H1 (cell line): ENCODE measurements around the gene DHCR24. TPM values are rescaled to one million over a fixed set of nuclear protein-coding genes. Genes with fewer than 3 reads are reported as not detected.

Source experiments
- CTCF ChIA-PET: fragments of 300-600 bp; sonication (Branson Sonifier 250); formaldehyde crosslinking; loops from one replicate; lab custom pipeline; 2021; ENCODE audit not compliant: partially characterized antibody; lab: Charles Lee
- POLR2A ChIA-PET: fragments of 300-600 bp; sonication (Branson Sonifier 250); formaldehyde crosslinking; loops from one replicate; lab custom pipeline; 2021; ENCODE audit warnings: inconsistent platforms; ENCODE audit not compliant: partially characterized antibody; lab: Charles Lee
- DNase-seq, 2 experiments: peaks; one replicate each; pipeline versions ENCODE4 v3.0.0 to v3.0.0-alpha.2; 2010 to 2022; ENCODE audit warnings: low spot score in 2 of 2, low read depth in 1 of 2, mixed read lengths in 1 of 2
- FAIRE-seq: peaks from 2 replicates; lab custom pipeline; 2011; peaks lifted over from hg19 to GRCh38; lab: Jason Lieb, UNC
- H2AFZ ChIP-seq: 2 replicates; pipeline ENCODE4 v1.8.1; 2012; ENCODE audit warnings: low read length, inconsistent platforms
- H2AK5ac ChIP-seq: 2 replicates; pipeline ENCODE4 v1.6.1; 2013; ENCODE audit warnings: low read depth, low read length
- H2BK120ac ChIP-seq: replicated peaks from 2 replicates; pipeline ENCODE3; 2013; ENCODE audit warnings: low read depth, low read length, inconsistent platforms
- H2BK12ac ChIP-seq: 2 replicates; pipeline ENCODE4 v1.6.1; 2013; ENCODE audit warnings: low read depth, low read length
- H2BK15ac ChIP-seq: 2 replicates; pipeline ENCODE4 v1.6.1; 2013; ENCODE audit warnings: low read length
- H2BK20ac ChIP-seq: 2 replicates; pipeline ENCODE4 v1.6.1; 2013; ENCODE audit warnings: low read length
- H2BK5ac ChIP-seq: 2 replicates; pipeline ENCODE4 v1.6.1; 2013; ENCODE audit warnings: low read depth, low read length
- H3K14ac ChIP-seq: 2 replicates; pipeline ENCODE4 v1.6.1; 2013; ENCODE audit warnings: inconsistent platforms; ENCODE audit not compliant: insufficient read length
- H3K18ac ChIP-seq: 2 replicates; pipeline ENCODE4 v1.6.1; 2013; ENCODE audit warnings: low read length; ENCODE audit errors: extremely low read depth
- H3K23ac ChIP-seq: 2 replicates; pipeline ENCODE4 v1.6.1; 2013; ENCODE audit warnings: inconsistent platforms; ENCODE audit not compliant: insufficient read length
- H3K23me2 ChIP-seq: 2 replicates; pipeline ENCODE4 v1.6.1; 2013; ENCODE audit warnings: low read depth, low read length
- H3K27ac ChIP-seq: 2 replicates; pipeline ENCODE4 v1.6.1; 2011; ENCODE audit warnings: low read depth, low read length, inconsistent platforms
- H3K27me3 ChIP-seq, 4 experiments: replicated peaks in 1 of 4; 1 replicate in 1 of 4; 2 replicates in 3 of 4; pipeline versions ENCODE4 v1.6.1 to v1.8.1; 2011 to 2013; ENCODE audit warnings: low read length in 3 of 4, mild to moderate bottlenecking in 3 of 4, inconsistent platforms in 2 of 4, mixed read lengths in 2 of 4, moderate library complexity in 1 of 4; ENCODE audit not compliant: control insufficient read depth in 3 of 4, insufficient read depth in 3 of 4; ENCODE audit errors: extremely low read depth in 1 of 4
- H3K36me3 ChIP-seq, 4 experiments: 2 replicates each; pipeline versions ENCODE4 v1.6.1 to v1.8.1; 2011 to 2013; ENCODE audit warnings: mild to moderate bottlenecking in 4 of 4, low read length in 3 of 4, moderate library complexity in 2 of 4, control low read depth in 1 of 4, inconsistent platforms in 1 of 4; ENCODE audit not compliant: insufficient read depth in 4 of 4, control insufficient read depth in 2 of 4
- H3K4ac ChIP-seq: replicated peaks from 2 replicates; pipeline ENCODE3; 2013; ENCODE audit warnings: low read length, low read depth, mixed read lengths, inconsistent platforms; ENCODE audit not compliant: insufficient read length
- H3K4me1 ChIP-seq, 4 experiments: replicated peaks in 1 of 4; 1 replicate in 1 of 4; 2 replicates in 3 of 4; pipeline versions ENCODE4 v1.6.1 to v1.8.1; 2011 to 2013; ENCODE audit warnings: low read length in 3 of 4, inconsistent platforms in 2 of 4, mixed read lengths in 1 of 4; ENCODE audit not compliant: insufficient read depth in 4 of 4, control insufficient read depth in 3 of 4
- H3K4me2 ChIP-seq, 2 experiments: 2 replicates each; pipeline versions ENCODE4 v1.6.1 to v1.8.1; 2011 to 2013; ENCODE audit warnings: low read depth in 2 of 2, low read length in 2 of 2, control low read depth in 1 of 2, inconsistent platforms in 1 of 2, mild to moderate bottlenecking in 1 of 2; ENCODE audit not compliant: insufficient read depth in 1 of 2
- H3K4me3 ChIP-seq, 4 experiments: fragments of 200-600, 300-600 bp in 1 of 4; sonication (generic), shearing (Covaris generic), sonication (Bioruptor Twin) in 1 of 4; 2 replicates each; pipeline versions ENCODE4 v1.5.1 to v1.8.1; 2011 to 2016; ENCODE audit warnings: low read length in 4 of 4, low read depth in 3 of 4, control low read depth in 2 of 4, inconsistent platforms in 2 of 4, mild to moderate bottlenecking in 2 of 4, mixed read lengths in 1 of 4, moderate library complexity in 1 of 4; ENCODE audit not compliant: insufficient read depth in 2 of 4; ENCODE audit errors: extremely low read depth in 1 of 4
- H3K56ac ChIP-seq: replicated peaks from 2 replicates; pipeline ENCODE3; 2013; ENCODE audit warnings: low read depth, mild to moderate bottlenecking, mixed read lengths, low read length, inconsistent platforms; ENCODE audit not compliant: insufficient read length
- H3K79me1 ChIP-seq: 2 replicates; pipeline ENCODE4 v1.6.1; 2013; ENCODE audit warnings: low read depth, low read length, control low read depth
- H3K79me2 ChIP-seq, 2 experiments: 2 replicates each; pipeline versions ENCODE4 v1.6.1 to v1.8.1; 2012 to 2013; ENCODE audit warnings: low read length in 2 of 2, mild to moderate bottlenecking in 2 of 2, inconsistent platforms in 1 of 2; ENCODE audit not compliant: insufficient read depth in 2 of 2, control insufficient read depth in 1 of 2
- H3K9ac ChIP-seq, 4 experiments: replicated peaks in 1 of 4; 1 replicate in 1 of 4; 2 replicates in 3 of 4; pipeline versions ENCODE4 v1.6.1 to v1.8.1; 2011 to 2013; ENCODE audit warnings: low read depth in 3 of 4, low read length in 3 of 4, control low read depth in 2 of 4, mild to moderate bottlenecking in 2 of 4, moderate library complexity in 2 of 4, inconsistent platforms in 1 of 4; ENCODE audit errors: extremely low read depth in 1 of 4
- H3K9me3 ChIP-seq, 2 experiments: 2 replicates each; pipeline versions ENCODE4 v1.6.1 to v1.8.1; 2012 to 2013; ENCODE audit warnings: mild to moderate bottlenecking in 2 of 2, moderate library complexity in 2 of 2, control low read depth in 1 of 2, inconsistent platforms in 1 of 2, low read depth in 1 of 2, low read length in 1 of 2, mixed read lengths in 1 of 2; ENCODE audit not compliant: insufficient read depth in 2 of 2
- H4K20me1 ChIP-seq, 2 experiments: replicated peaks in 1 of 2; 2 replicates each; pipeline versions ENCODE3 to v1.8.1; 2011 to 2013; ENCODE audit warnings: inconsistent platforms in 2 of 2, low read length in 2 of 2, mild to moderate bottlenecking in 1 of 2; ENCODE audit not compliant: insufficient read depth in 2 of 2, control insufficient read depth in 1 of 2
- H4K5ac ChIP-seq: 2 replicates; pipeline ENCODE4 v1.6.1; 2013; ENCODE audit warnings: low read length, low read depth, mixed read lengths, inconsistent platforms; ENCODE audit not compliant: insufficient read length
- H4K8ac ChIP-seq: 2 replicates; pipeline ENCODE4 v1.8.0; 2013; ENCODE audit warnings: mild to moderate bottlenecking, moderate library complexity, low read length, inconsistent platforms; ENCODE audit not compliant: insufficient read depth; ENCODE audit errors: extremely low read depth
- H4K91ac ChIP-seq: replicated peaks from 2 replicates; pipeline ENCODE3; 2013; ENCODE audit warnings: low read length, mixed read lengths, inconsistent platforms; ENCODE audit not compliant: insufficient read length
- BACH1 ChIP-seq: IDR thresholded peaks from 2 replicates; pipeline ENCODE4 v1.6.1; 2012; ENCODE audit warnings: low read length, improper control_type of control experiment
- CEBPB ChIP-seq: IDR thresholded peaks from 2 replicates; pipeline ENCODE4 v1.6.1; 2012; ENCODE audit warnings: low read depth, low read length
- KDM1A ChIP-seq: fragments of 200-600, 300-600 bp; sonication (generic); IDR thresholded peaks from 2 replicates; pipeline ENCODE4 v1.7.1; 2016; ENCODE audit warnings: mild to moderate bottlenecking, low read length, borderline replicate concordance
- KDM4A ChIP-seq: IDR thresholded peaks from one replicate; pipeline ENCODE4 v1.7.1; 2012; ENCODE audit warnings: low read depth, mild to moderate bottlenecking, moderate library complexity, low read length, inconsistent platforms; ENCODE audit not compliant: severe bottlenecking
- RAD21 ChIP-seq, 2 experiments: IDR thresholded peaks in 1 of 2; conservative IDR thresholded peaks in 1 of 2; 2 replicates each; pipeline ENCODE4 v1.6.1; 2011; ENCODE audit warnings: low read depth in 2 of 2, low read length in 2 of 2, improper control_type of control experiment in 1 of 2, inconsistent platforms in 1 of 2, mild to moderate bottlenecking in 1 of 2, moderate library complexity in 1 of 2
- RFX5 ChIP-seq: IDR thresholded peaks from 2 replicates; pipeline ENCODE4 v1.6.1; 2011; ENCODE audit warnings: low read depth, low read length, improper control_type of control experiment, borderline replicate concordance
- WGBS, 2 experiments: shearing (Covaris generic) in 1 of 2; methylation state at CpG; one replicate each; pipeline versions ENCODE4 v1.1.6 to v1.1.7; 2013 to 2015; ENCODE audit warnings: low lambda C conversion rate in 2 of 2, mixed read lengths in 2 of 2, inconsistent platforms in 1 of 2, low coverage in 1 of 2, missing lambda C conversion rate in 1 of 2; ENCODE audit not compliant: insufficient replicate concordance in 2 of 2, insufficient coverage in 1 of 2, insufficient read length in 1 of 2; ENCODE audit errors: extremely low coverage in 1 of 2, missing lambda C conversion rate in 1 of 2; 5-methylcytosine and 5-hydroxymethylcytosine counted together
- polyA plus RNA-seq, 7 experiments: library from polyadenylated mRNA; depleted of rRNA in 3 of 7; stranded (reverse) in 5 of 7; unstranded in 2 of 7; fragments of >200 nt in 5 of 7; fragments of 200-250 nt in 2 of 7; gene quantifications; 1 replicate in 5 of 7; 2 replicates in 1 of 7; 4 replicates in 1 of 7; pipeline versions ENCODE4 v1.2.1 to v1.2.3, GENCODE V29; 2011 to 2013; ENCODE audit warnings: missing spikeins in 2 of 7, mixed read lengths in 2 of 7
- total RNA-seq: library from RNA; stranded (reverse); fragmentation: NEBNext Ultra II Directional; extraction: Animal tissue kit (Norgen Biotek cat#: 25700); gene quantifications from 2 replicates; pipeline ENCODE4 v1.2.1, GENCODE V29; 2021
- TF ChIP-seq, protein P1 (sequence below), 3 experiments: IDR thresholded peaks; 1 replicate in 2 of 3; 2 replicates in 1 of 3; pipeline versions ENCODE4 v1.5.1 to v1.6.1; 2011; ENCODE audit warnings: low read length in 3 of 3, mild to moderate bottlenecking in 3 of 3, inconsistent platforms in 2 of 3, low read depth in 1 of 3, moderate library complexity in 1 of 3; ENCODE audit not compliant: insufficient read depth in 1 of 3; ENCODE audit errors: control extremely low read depth in 1 of 3

DHCR24 gene
- total and polyA plus RNA-seq, 2 of the 8 experiments (the other 6 are each of a cell fraction or from before 2014, with no cell fraction given) = 370 to 419 TPM

DNA sequence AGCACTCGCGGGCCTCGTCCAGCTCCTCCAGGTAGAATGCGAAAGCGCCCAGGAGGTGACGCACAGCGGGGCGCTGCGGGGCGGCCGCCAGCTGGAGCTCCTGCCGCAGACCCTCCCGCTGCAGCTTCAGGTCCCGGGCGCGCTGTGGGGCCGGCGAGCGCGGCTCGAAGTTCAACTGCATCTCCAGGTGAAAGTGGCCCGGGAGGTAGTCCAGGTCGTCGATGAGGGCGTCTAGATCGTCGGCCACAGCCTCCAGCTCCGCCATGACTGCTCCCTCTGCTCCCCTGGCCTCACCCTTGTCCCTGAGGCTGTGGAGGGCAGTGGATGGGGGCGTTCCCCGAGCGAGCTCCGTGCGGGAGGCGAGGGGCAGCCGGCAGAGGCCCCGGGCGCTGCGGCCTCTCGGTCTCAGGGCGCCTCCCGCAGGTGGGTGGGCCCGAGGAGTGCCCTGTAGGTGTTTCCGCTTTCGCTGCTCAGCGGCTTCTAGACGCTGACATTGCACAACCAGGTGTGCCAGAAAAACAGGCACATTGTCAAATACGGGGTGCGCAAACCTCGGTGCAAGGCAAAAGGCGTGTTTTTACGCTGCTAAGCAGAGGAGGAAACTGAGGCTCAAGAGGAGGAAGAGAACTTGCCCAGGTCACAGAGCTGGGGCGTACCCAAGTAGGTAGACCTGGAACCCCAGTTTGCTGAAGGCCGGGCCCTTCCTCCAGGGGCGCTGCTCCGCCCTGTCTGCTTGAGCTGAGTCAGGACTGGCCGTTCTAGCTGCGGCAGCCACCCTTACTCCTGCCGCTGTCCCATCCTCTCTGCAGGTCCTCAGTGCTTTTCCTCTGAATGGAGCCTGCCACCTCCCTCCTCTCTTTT, 85.9 kb downstream of the DHCR24 start, which contains the start of gene TTC22:
Gene TTC22 (minus strand): TSS at position 425 of the 861 bp plus-strand sequence. CDS start 160 bp downstream, at position 265.
- Histone ChIP-seq H3K9me3 (no peaks in the 10 kb centered on the region), H3K79me2 (no peaks in the 10 kb centered on the region), H3K36me3 (no peaks in the 10 kb centered on the region), H4K8ac (peak within 1 kb of the TSS; percentile 94), H3K9ac (no peak within 1 kb of the TSS), H2BK12ac (0 out of 2 replicates have a peak within 1 kb of the TSS, but pooled peaks have one; percentile 39), H3K4me3 (peak within 1 kb of the TSS; percentile 19 to 51 (median 22); a peak in 7 of 8 replicates), H3K23me2 (peaks cover 3% of the 10 kb centered on the region; the same call in 1 of the 2 replicates), H2AK5ac (no peak within 1 kb of the TSS; the same call in 1 of the 2 replicates), H2BK15ac (peak within 1 kb of the TSS; percentile 75; the same call in 1 of the 2 replicates), H3K4ac (no peak within 1 kb of the TSS), H3K56ac (no peak within 1 kb of the TSS), H3K18ac (peak within 1 kb of the TSS; percentile 78), H2BK20ac (0 out of 2 replicates have a peak within 1 kb of the TSS, but pooled peaks have one; percentile 43), H3K27ac (no peak within 1 kb of the TSS), H4K20me1 (no peaks in the 10 kb centered on the region), H3K27me3 (peaks cover 5 to 23% (median 16%) of the 10 kb centered on the region in 4 experiments; a peak in 6 of 7 replicates), H3K14ac (no peak within 1 kb of the TSS), H2AFZ (peak within 1 kb of the TSS; percentile 69; the same call in 1 of the 2 replicates), H2BK120ac (no peak within 1 kb of the TSS), H3K4me1 (peaks cover 0 to 8% (median under 1%) of the 10 kb centered on the region in 4 experiments; a peak in 3 of 7 replicates), H2BK5ac (peak within 1 kb of the TSS; percentile 35; the same call in 1 of the 2 replicates), H3K4me2 (peak within 1 kb of the TSS; percentile 59), H3K23ac (no peak within 1 kb of the TSS), H4K91ac (peak within 1 kb of the TSS; percentile 75), H3K79me1 (no peaks in the 10 kb centered on the region; the same call in 1 of the 2 replicates), H4K5ac (peak within 1 kb of the TSS; percentile 55)
- peak in 1 of 2 experiments; percentile 73 for DNase-seq
- CTCF ChIA-PET = interaction anchor here (0.8 to 4.3 kb wide), 30 partner anchors 8 to 689 kb away, joined by 3 to 58 read pairs (median 4); partner anchors contain the start of gene TTC4
- 45% methylated on average over 46 of the region's 58 CpGs; no CpG with 5 or more reads in 1 of the 2 experiments for WGBS, 2 experiments
- POLR2A ChIA-PET = interaction anchor here (1.0 to 1.8 kb wide), 6 partner anchors 9 to 127 kb away, joined by 3 to 5 read pairs (median 4); no protein-coding TSS in a partner anchor
- FAIRE-seq = no peak
- TF ChIP-seq KDM1A (peak; percentile 61; the same call in 1 of the 2 replicates), KDM4A (peak; percentile 80), CEBPB (peak; percentile 68), BACH1 (peak; percentile 72), RAD21 (IDR thresholded peaks at IDR 0.05 in 1 of 2, conservative IDR thresholded peaks at IDR 0.05 in 1 of 2; ENCODE audit: low read depth in 2 of 2, low read length in 2 of 2) (peak; percentile 56 to 67), RFX5 (no peak)
- TF ChIP-seq, protein P1, sequence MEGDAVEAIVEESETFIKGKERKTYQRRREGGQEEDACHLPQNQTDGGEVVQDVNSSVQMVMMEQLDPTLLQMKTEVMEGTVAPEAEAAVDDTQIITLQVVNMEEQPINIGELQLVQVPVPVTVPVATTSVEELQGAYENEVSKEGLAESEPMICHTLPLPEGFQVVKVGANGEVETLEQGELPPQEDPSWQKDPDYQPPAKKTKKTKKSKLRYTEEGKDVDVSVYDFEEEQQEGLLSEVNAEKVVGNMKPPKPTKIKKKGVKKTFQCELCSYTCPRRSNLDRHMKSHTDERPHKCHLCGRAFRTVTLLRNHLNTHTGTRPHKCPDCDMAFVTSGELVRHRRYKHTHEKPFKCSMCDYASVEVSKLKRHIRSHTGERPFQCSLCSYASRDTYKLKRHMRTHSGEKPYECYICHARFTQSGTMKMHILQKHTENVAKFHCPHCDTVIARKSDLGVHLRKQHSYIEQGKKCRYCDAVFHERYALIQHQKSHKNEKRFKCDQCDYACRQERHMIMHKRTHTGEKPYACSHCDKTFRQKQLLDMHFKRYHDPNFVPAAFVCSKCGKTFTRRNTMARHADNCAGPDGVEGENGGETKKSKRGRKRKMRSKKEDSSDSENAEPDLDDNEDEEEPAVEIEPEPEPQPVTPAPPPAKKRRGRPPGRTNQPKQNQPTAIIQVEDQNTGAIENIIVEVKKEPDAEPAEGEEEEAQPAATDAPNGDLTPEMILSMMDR (IDR thresholded peaks at IDR 0.05; ENCODE audit: control extremely low read depth in 1 of 3, insufficient read depth in 1 of 3, low read depth in 1 of 3, low read length in 3 of 3) = peak; percentile 32 to 72 (median 51); a peak in 3 of 4 replicates
